T-helper 22 cell (primary cell): ENCODE results near the gene SH2B3.
"Not testable (repeated sequence)": the region's sequence is repeated elsewhere in the genome, so short reads cannot be mapped to it uniquely, and the experiment has no call there.

Source experiments
- DNase-seq: peaks from one replicate; pipeline ENCODE4 v3.0.0-alpha.2; 2020; ENCODE audit warnings: low read depth

Gene SH2B3

GRCh38 chr12:111460111-111460510 is 54.4 kb downstream of the SH2B3 start:
- DNase-seq = not testable (repeated sequence)

- DNase-seq = no peak
Observed at GRCh38 chr12:111462210-111462769, 56.6 kb downstream of the SH2B3 start.

- no peak for DNase-seq
Observed at GRCh38 chr12:111467092-111467856, 61.6 kb downstream of the SH2B3 start.

GRCh38 chr12:111467857-111468241 is 62.1 kb downstream of the SH2B3 start:
- no peak for DNase-seq

- no peak for DNase-seq
Observed at GRCh38 chr12:111469401-111469800, 63.7 kb downstream of the SH2B3 start.

- DNase-seq = no peak
Observed at GRCh38 chr12:111471236-111471635, 65.5 kb downstream of the SH2B3 start.

- DNase-seq = no peak
Observed at GRCh38 chr12:111482462-111482861, 76.7 kb downstream of the SH2B3 start.

GRCh38 chr12:111488271-111488670 is 82.5 kb downstream of the SH2B3 start:
- no peak for DNase-seq

- no peak for DNase-seq
Observed at GRCh38 chr12:111488798-111489197, 83.1 kb downstream of the SH2B3 start.

GRCh38 chr12:111492979-111493378 is 87.3 kb downstream of the SH2B3 start:
- DNase-seq = not testable (repeated sequence)

- no peak for DNase-seq
Observed at GRCh38 chr12:111494676-111495075, 89.0 kb downstream of the SH2B3 start.
